Osteocyte (in vitro differentiated cells): ENCODE results near the gene VSIG2. TPM values are rescaled to one million over a fixed set of nuclear protein-coding genes. Genes with fewer than 3 reads are reported as not detected.

Experiments used
- DNase-seq: peaks from one replicate; pipeline ENCODE4 v3.0.0; 2021; ENCODE audit warnings: mixed read lengths; ENCODE audit not compliant: unreplicated experiment; ENCODE audit errors: extremely low spot score
- H3K27ac Mint-ChIP-seq: one replicate; pipeline ENCODE4 v1.8.0; 2021; ENCODE audit warnings: mild to moderate bottlenecking, mixed read lengths; ENCODE audit not compliant: unreplicated experiment
- H3K27me3 Mint-ChIP-seq: one replicate; pipeline ENCODE4 v1.8.0; 2021; ENCODE audit warnings: mixed read lengths; ENCODE audit not compliant: unreplicated experiment
- H3K36me3 Mint-ChIP-seq: one replicate; pipeline ENCODE4 v1.8.0; 2021; ENCODE audit warnings: mixed read lengths; ENCODE audit not compliant: unreplicated experiment
- H3K4me1 Mint-ChIP-seq: one replicate; pipeline ENCODE4 v1.8.0; 2021; ENCODE audit warnings: mixed read lengths; ENCODE audit not compliant: unreplicated experiment
- H3K4me3 Mint-ChIP-seq: one replicate; pipeline ENCODE4 v1.8.0; 2021; ENCODE audit warnings: mild to moderate bottlenecking, moderate library complexity, mixed read lengths; ENCODE audit not compliant: unreplicated experiment
- H3K9me3 Mint-ChIP-seq: one replicate; pipeline ENCODE4 v1.8.0; 2021; ENCODE audit warnings: mixed read lengths; ENCODE audit not compliant: unreplicated experiment
- CTCF ChIP-seq: fragments of 200-600 bp; sonication (generic); IDR thresholded peaks from 2 replicates; pipeline ENCODE4 v1.5.0; 2021; ENCODE audit warnings: antibody characterized with exemption, mild to moderate bottlenecking, moderate library complexity
- total RNA-seq: library from RNA; stranded (reverse); gene quantifications from 2 replicates; pipeline ENCODE4 v1.2.1, GENCODE V29; 2021

Gene VSIG2
- total RNA-seq, 1 donor from 2014 or later: 0.30 TPM

DNA sequence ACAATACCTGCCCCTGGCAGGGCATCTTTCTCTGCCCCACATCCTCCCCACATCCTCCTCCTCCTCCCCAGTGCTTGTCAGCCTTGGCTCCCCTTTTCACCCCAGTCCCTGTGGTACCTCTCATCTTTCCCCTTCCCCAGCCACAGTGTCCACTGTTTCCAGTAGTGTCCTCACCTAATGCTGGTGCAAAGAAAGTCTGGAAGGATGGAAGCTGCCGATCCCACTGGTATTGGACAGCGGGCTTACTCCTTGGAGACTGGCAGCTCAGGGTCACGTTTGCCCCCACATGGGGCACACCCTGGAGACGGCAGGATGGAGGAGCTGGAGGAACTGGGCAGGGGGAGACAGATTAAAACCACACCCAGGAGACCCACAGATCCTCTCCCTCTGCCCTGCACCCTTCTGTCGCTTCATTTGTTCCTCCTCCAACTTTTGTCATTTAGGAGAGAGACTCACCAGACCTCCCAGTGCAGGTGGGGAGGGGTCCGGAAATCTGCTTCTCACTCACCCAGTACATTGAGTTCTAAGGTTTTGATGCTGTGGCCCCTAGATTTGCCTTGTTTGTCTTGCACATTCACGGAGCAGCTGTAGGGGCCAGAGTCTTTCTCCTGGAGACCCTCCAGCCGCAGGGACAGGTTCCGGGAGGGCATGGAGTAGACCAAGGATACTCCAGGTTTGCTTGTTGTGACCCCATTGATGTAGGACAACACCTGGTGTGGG lies 4.1 kb upstream of the VSIG2 start:
- Mint-ChIP-seq H3K4me3 (no peak overlapping the region), H3K9me3 (no peaks in the 10 kb centered on the region), H3K27ac (no peak overlapping the region), H3K36me3 (no peaks in the 10 kb centered on the region), H3K4me1 (peaks cover 19% of the 10 kb centered on the region), H3K27me3 (peaks cover 29% of the 10 kb centered on the region)
- no peak for DNase-seq
- no peak for TF ChIP-seq CTCF

GRCh38 chr11:124754710-124755109 lies 2.7 kb upstream of the VSIG2 start:
- Mint-ChIP-seq H3K4me1 (peaks cover 12% of the 10 kb centered on the region), H3K27ac (no peak overlapping the region), H3K4me3 (no peak overlapping the region), H3K36me3 (no peaks in the 10 kb centered on the region), H3K9me3 (no peaks in the 10 kb centered on the region), H3K27me3 (peaks cover 22% of the 10 kb centered on the region)
- no peak for TF ChIP-seq CTCF
- DNase-seq: no peak

DNA sequence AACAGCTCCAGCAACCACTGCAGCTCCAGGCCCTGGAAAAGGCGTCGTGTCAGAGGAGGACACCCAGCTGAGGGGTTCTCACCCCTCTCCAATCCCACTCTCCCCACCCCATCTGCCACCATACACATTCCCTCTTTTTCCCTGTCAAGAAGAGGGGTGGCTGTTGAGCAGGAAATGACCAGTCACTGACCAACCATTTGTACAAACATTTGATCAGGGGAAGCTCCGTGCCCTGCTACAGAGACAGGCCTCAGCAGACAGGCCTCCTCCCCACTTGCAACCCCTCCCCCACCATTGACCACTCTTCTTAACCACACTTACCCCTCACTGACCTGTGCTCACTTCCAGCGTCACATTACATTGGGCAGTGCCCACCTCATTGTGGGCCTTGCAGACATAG lies 2.3 kb upstream of the VSIG2 start:
- H3K9me3 Mint-ChIP-seq: no peaks in the 10 kb centered on the region
- DNase-seq: peak; percentile 44
- H3K4me1 Mint-ChIP-seq: peaks cover 12% of the 10 kb centered on the region
- no peaks in the 10 kb centered on the region for H3K36me3 Mint-ChIP-seq
- H3K27ac Mint-ChIP-seq: no peak overlapping the region
- H3K4me3 Mint-ChIP-seq: no peak overlapping the region
- TF ChIP-seq CTCF: no peak
- peaks cover 25% of the 10 kb centered on the region for H3K27me3 Mint-ChIP-seq

- Mint-ChIP-seq H3K36me3 (no peaks in the 10 kb centered on the region), H3K9me3 (no peaks in the 10 kb centered on the region), H3K4me1 (peaks cover 11% of the 10 kb centered on the region), H3K27me3 (peaks cover 23% of the 10 kb centered on the region), H3K4me3 (no peak overlapping the region), H3K27ac (no peak overlapping the region)
- no peak for TF ChIP-seq CTCF
- DNase-seq: peak; percentile 32
Observed at GRCh38 chr11:124753624-124754023, 1.6 kb upstream of the VSIG2 start.

DNA sequence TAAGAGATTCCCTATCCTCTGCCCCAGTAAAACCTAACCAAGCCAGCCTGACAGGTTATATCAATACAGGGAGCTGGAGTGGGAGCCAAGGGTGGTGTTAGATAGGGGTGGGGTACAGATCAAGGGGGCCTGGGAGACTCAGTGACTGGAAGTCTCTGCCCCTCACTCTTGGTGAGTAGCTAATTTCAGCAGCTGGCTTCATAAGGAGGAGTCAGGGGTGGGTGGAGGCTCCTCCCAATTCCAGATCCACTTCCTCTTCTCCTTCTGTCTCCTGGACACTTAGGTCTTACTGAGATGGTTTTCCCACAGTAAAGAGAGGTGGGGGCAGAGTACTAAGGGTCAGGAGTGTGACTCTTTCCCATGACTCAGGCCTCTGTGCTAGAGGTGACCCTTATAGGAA lies 1.1 kb upstream of the VSIG2 start:
- H3K4me1 Mint-ChIP-seq: peaks cover 7% of the 10 kb centered on the region
- peaks cover 21% of the 10 kb centered on the region for H3K27me3 Mint-ChIP-seq
- no peaks in the 10 kb centered on the region for H3K36me3 Mint-ChIP-seq
- no peak for TF ChIP-seq CTCF
- no peak overlapping the region for H3K27ac Mint-ChIP-seq
- H3K4me3 Mint-ChIP-seq: no peak overlapping the region
- no peak for DNase-seq
- no peaks in the 10 kb centered on the region for H3K9me3 Mint-ChIP-seq
